Stomach smooth muscle (tissue), 2 donors: ENCODE measurements around the gene ETNK2.

ENCODE experiments used
- H3K27ac ChIP-seq: one replicate; pipeline ENCODE4 v1.7.0; 2013; ENCODE audit warnings: mild to moderate bottlenecking, low read length, inconsistent platforms
- H3K27me3 ChIP-seq, 2 donors: one replicate each; pipeline ENCODE4 v1.7.0; 2013; ENCODE audit warnings: low read length in 2 of 2; ENCODE audit not compliant: insufficient read depth in 2 of 2, control insufficient read depth in 1 of 2
- H3K36me3 ChIP-seq, 2 donors: one replicate each; pipeline ENCODE4 v1.7.0; 2013; ENCODE audit warnings: low read length in 2 of 2; ENCODE audit not compliant: control insufficient read depth in 2 of 2, insufficient read depth in 2 of 2
- H3K4me1 ChIP-seq: one replicate; pipeline ENCODE4 v1.7.0; 2013; ENCODE audit warnings: low read length; ENCODE audit not compliant: control insufficient read depth, insufficient read depth
- H3K4me3 ChIP-seq, 2 donors: one replicate each; pipeline ENCODE4 v1.7.0; 2013; ENCODE audit warnings: low read length in 2 of 2
- H3K9ac ChIP-seq, 2 donors: one replicate each; pipeline ENCODE4 v1.7.0; 2013; ENCODE audit warnings: low read length in 2 of 2, mild to moderate bottlenecking in 1 of 2
- H3K9me3 ChIP-seq, 2 donors: one replicate each; pipeline ENCODE4 v1.7.0; 2013; ENCODE audit warnings: low read length in 2 of 2; ENCODE audit not compliant: control insufficient read depth in 2 of 2
- donor health status: healthy.
- donor health status: Pancreatic carcinoma.

The ETNK2 gene, protein sequence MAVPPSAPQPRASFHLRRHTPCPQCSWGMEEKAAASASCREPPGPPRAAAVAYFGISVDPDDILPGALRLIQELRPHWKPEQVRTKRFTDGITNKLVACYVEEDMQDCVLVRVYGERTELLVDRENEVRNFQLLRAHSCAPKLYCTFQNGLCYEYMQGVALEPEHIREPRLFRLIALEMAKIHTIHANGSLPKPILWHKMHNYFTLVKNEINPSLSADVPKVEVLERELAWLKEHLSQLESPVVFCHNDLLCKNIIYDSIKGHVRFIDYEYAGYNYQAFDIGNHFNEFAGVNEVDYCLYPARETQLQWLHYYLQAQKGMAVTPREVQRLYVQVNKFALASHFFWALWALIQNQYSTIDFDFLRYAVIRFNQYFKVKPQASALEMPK

DNA sequence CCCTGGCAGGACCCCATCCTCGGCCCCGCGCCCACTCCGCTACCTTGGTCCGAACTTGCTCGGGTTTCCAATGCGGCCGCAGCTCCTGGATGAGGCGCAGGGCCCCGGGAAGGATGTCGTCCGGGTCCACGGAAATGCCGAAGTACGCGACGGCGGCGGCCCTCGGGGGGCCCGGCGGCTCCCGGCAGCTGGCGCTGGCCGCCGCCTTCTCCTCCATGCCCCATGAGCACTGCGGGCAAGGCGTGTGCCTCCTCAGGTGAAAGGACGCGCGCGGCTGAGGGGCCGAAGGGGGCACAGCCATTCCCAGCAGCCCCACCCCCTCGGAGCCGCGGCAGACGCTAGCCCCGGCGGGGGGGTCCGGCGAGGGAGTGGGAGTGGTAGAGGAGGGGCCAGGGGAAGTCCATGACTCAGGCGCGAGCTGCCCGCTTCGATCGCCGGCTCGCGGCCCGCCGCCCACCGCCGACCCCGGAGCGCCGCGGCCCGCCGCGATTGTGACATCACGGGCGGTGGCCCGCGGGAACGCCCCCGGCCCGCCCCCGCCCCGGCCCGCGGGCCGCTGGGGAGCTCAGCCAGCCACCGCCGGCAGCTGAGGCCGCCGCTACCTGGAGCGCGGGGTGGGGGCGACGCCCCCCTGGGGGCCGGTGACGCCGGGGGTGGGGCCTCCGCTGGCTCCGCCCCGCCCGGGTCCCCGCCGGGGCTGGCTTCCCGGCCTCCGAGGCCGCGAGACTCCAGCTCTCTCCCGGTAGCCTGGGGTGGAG is at the start of gene ETNK2:
Gene ETNK2, minus strand, starts transcription at position 493 of the 758 bp plus-strand sequence. Its CDS starts 192 bp downstream, at position 301.
- Histone ChIP-seq H3K4me1 (peaks cover 13% of the 10 kb centered on the region), H3K36me3 (no peaks in the 10 kb centered on the region), H3K9ac (peak within 1 kb of the TSS; percentile 51), H3K27me3 (peaks cover 0 to 17% of the 10 kb centered on the region in 2 donors), H3K9me3 (no peaks in the 10 kb centered on the region), H3K4me3 (peak within 1 kb of the TSS; percentile 49 to 76), H3K27ac (no peak within 1 kb of the TSS)

- Histone ChIP-seq H3K27me3 (peaks cover 13 to 26% of the 10 kb centered on the region in 2 donors), H3K9me3 (no peaks in the 10 kb centered on the region), H3K4me1 (no peaks in the 10 kb centered on the region), H3K27ac (no peak overlapping the region), H3K4me3 (no peak overlapping the region), H3K9ac (no peak overlapping the region), H3K36me3 (no peaks in the 10 kb centered on the region)
These were observed 49.6 kb upstream of the ETNK2 start for GRCh38 chr1:204201348-204202040.

- H3K36me3 ChIP-seq: no peaks in the 10 kb centered on the region
- H3K27me3 ChIP-seq: peaks cover 15 to 34% of the 10 kb centered on the region in 2 donors
- no peak overlapping the region for H3K27ac ChIP-seq
- no peaks in the 10 kb centered on the region for H3K4me1 ChIP-seq
- no peak overlapping the region for H3K4me3 ChIP-seq
- no peaks in the 10 kb centered on the region for H3K9me3 ChIP-seq
- H3K9ac ChIP-seq: no peak overlapping the region
These were observed 47.7 kb upstream of the ETNK2 start for GRCh38 chr1:204199579-204199978.

DNA sequence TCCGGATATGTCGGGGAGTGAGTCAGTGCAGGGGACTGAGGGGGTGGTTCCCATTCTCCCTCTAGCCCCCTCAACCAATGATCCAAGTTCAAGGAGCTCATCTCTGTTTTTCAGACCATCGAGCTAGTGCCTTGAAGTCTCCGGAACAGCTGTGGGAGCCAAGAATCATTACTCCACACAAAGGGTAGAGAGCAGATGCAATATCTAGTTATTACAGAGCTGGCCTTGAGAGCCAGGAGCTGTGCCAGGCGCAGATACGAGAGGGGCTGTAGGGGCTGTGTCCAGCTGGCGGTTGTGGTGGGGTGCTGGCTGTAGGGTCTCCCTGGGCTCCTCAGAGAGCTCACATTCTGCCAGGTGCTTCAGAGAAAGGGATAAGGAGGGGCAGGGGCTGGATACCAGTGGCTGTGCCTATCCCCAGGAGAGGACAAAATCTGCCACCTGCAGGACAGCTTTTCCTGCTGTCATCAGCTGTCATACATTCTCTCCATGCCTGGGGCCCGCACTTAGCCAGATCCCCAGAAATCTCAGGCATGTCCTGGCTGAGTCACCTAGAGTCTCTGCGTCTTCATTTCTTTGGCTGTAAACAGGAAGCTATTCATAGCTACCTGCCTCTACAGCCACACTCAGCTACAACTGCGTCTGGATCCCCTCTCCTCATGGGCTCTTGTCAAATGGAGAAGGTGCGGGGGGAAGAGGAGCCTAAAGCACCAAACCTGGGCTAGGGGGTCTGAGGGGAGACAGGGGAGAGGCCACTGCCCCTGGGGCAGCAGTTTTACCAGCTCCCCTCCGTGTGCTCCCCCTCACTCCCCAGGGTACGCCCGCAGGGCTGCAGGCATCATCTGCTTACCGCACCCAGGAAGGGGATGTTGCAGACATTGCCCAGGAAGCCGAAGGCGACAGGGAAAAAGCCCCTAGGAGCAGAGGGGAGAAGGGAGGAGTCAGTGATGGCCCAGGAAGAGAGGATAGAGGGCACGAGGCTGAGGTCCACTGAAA is 46.8 kb upstream of the ETNK2 start:
- no peaks in the 10 kb centered on the region for H3K36me3 ChIP-seq
- H3K4me3 ChIP-seq: no peak overlapping the region
- H3K9ac ChIP-seq: no peak overlapping the region
- H3K9me3 ChIP-seq: no peaks in the 10 kb centered on the region
- H3K27me3 ChIP-seq: peaks cover 15 to 35% of the 10 kb centered on the region in 2 donors
- no peaks in the 10 kb centered on the region for H3K4me1 ChIP-seq
- H3K27ac ChIP-seq: no peak overlapping the region

DNA sequence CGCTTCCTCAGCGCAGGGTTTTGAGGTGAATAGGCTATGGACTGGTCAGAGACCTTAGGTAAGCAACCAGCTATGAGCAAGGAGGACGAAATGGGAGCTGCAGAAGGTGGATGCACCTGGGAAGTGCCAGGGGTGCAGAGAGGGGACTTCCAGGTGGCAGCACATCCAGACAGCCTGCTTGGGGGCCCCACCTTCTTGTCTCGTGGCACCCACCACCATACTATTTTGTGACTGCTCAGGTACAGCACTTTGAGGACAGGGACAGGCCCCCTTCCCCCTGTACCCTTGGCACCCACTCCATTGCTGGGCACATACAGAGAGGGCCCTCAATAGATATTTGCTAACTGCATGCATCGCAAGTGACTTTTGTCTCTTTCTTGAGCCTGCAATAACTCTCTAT is 45.2 kb upstream of the ETNK2 start:
- Histone ChIP-seq H3K9ac (no peak overlapping the region), H3K27ac (no peak overlapping the region), H3K9me3 (no peaks in the 10 kb centered on the region), H3K4me3 (no peak overlapping the region), H3K4me1 (no peaks in the 10 kb centered on the region), H3K27me3 (peaks cover 18 to 33% of the 10 kb centered on the region in 2 donors), H3K36me3 (no peaks in the 10 kb centered on the region)

DNA sequence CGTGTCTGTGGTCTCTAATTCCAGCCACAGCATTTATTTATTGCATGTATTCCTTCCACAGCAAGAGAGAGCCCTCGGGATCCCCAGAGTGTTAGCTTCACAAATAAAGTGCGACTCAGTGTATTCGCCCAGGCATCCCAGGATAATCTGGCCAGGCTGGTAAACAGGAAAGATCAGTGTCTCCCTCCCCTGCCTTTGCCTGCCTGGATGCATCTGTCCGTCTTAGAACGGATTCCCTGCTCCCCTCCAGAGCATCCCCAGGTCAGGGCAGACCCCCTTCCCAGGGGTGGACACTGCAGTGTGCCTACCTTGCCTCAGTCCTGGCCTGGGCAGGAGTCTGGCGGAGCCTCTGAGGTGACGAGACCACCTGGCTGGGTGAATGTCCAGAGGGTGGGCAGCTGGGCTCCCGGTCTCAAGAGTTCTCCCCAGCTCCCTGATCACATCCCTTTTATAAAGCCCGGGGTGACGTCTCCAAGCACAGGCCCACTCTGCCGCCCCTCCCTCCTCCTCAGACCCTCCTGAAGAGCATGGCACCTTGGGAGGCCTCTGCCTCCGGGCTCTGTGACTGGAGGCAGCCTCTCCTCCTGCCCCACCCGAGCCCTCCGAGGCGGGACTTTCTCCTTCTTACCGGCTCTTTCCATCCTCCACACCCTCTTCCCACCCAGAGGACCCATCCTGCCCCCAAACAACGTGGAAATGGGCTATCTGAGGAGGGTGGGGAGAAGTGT is 44.4 kb upstream of the ETNK2 start, which contains the start of gene KISS1:
Gene KISS1, minus strand, starts transcription at position 424 of the 728 bp plus-strand sequence. CDS start 3,615 bp downstream, outside the sequence.
- no peak within 1 kb of the TSS for H3K27ac ChIP-seq
- H3K36me3 ChIP-seq: no peaks in the 10 kb centered on the region
- H3K27me3 ChIP-seq: peaks cover 18 to 29% of the 10 kb centered on the region in 2 donors
- no peaks in the 10 kb centered on the region for H3K4me1 ChIP-seq
- H3K9me3 ChIP-seq: no peaks in the 10 kb centered on the region
- no peak within 1 kb of the TSS for H3K9ac ChIP-seq
- no peak within 1 kb of the TSS for H3K4me3 ChIP-seq

GRCh38 chr1:204194771-204195170 is 42.9 kb upstream of the ETNK2 start:
- Histone ChIP-seq H3K27ac (no peak overlapping the region), H3K9ac (no peak overlapping the region), H3K27me3 (peaks cover 15 to 27% of the 10 kb centered on the region in 2 donors), H3K4me1 (no peaks in the 10 kb centered on the region), H3K9me3 (no peaks in the 10 kb centered on the region), H3K4me3 (no peak overlapping the region), H3K36me3 (no peaks in the 10 kb centered on the region)

- H3K4me1 ChIP-seq: no peaks in the 10 kb centered on the region
- H3K27me3 ChIP-seq: peaks cover 20 to 33% of the 10 kb centered on the region in 2 donors
- H3K4me3 ChIP-seq: no peak overlapping the region
- no peaks in the 10 kb centered on the region for H3K9me3 ChIP-seq
- no peak overlapping the region for H3K27ac ChIP-seq
- no peaks in the 10 kb centered on the region for H3K36me3 ChIP-seq
- H3K9ac ChIP-seq: no peak overlapping the region
These were observed 42.2 kb upstream of the ETNK2 start for GRCh38 chr1:204194080-204194479.

- no peaks in the 10 kb centered on the region for H3K4me1 ChIP-seq
- H3K27me3 ChIP-seq: peaks cover 27 to 39% of the 10 kb centered on the region in 2 donors
- H3K9me3 ChIP-seq: no peaks in the 10 kb centered on the region
- H3K36me3 ChIP-seq: no peaks in the 10 kb centered on the region
- H3K9ac ChIP-seq: no peak overlapping the region
- H3K27ac ChIP-seq: no peak overlapping the region
- H3K4me3 ChIP-seq: no peak overlapping the region
These were observed 40.9 kb upstream of the ETNK2 start for GRCh38 chr1:204192589-204193352.
